ENCODE data around the gene TRPM5. TPM values are rescaled to one million over a fixed set of nuclear protein-coding genes. Genes with fewer than 3 reads are reported as not detected.

TRPM5 gene
- total and polyA plus RNA-seq, 2 of the 4 experiments (the other 2 are of a cell fraction) = not detected

DNA sequence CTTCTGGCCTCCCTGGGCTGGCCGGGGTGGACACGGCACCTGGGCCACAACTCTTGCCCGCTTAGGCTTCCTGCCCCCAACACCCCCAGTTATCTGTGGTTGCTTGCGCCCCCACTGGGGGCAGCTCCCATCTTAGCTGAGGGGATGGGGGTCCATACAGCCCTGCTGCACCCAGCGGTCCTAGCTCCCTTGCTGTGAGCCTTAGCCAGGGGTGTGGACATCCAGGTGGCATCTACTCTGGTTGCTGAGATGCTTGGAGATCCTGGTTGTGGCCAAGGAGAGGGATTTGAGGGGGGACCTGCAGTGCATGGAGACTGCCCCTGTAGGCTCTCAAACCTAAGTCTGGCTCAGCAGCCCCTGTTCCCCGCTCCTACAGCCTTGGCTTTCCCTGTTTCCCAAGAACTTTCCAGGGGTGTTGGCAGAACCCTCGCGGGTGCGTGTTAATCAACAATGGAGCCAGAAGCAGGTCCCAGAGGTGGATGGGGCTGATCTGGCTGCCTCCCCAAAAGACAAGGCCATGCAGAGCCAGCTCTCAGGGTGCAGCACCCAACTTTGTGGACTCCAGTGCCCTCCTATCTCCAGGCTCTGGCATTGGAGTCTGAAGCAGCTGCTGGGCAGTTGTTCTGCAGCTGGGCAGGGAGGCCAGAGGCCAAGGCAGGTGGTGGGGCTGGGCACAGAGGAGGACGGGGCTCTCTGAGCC, 3.8 kb upstream of the TRPM5 start:
- H3K23ac ChIP-seq (ENCODE audit: low read depth, low read length) = no peak overlapping the region
- H2BK120ac ChIP-seq (ENCODE audit: low read depth, low read length) = no peak overlapping the region
- H2AK9ac ChIP-seq (replicated peaks; ENCODE audit: low read depth, low read length, poor library complexity) = no peak overlapping the region
- no peak overlapping the region for H2BK15ac ChIP-seq (ENCODE audit: low read depth, low read length)
- no peak overlapping the region for H2BK5ac ChIP-seq (ENCODE audit: low read depth, low read length, poor library complexity, severe bottlenecking)
- ChIA-PET CTCF (no interaction called here), POLR2A (ENCODE audit: unreplicated experiment) (no interaction called here)
- no peak overlapping the region for H2AK5ac ChIP-seq (ENCODE audit: low read depth, low read length)
- TF ChIP-seq FOS (IDR thresholded peaks at IDR 0.05; ENCODE audit: low read depth, low read length) (no peak), NFE2L2 (IDR thresholded peaks at IDR 0.05; ENCODE audit: low read depth, low read length) (no peak), CHD1 (IDR thresholded peaks at IDR 0.05; ENCODE audit: low read depth, low read length) (no peak), RAD21 (IDR thresholded peaks at IDR 0.05; ENCODE audit: low read length) (no peak), SMC3 (IDR thresholded peaks at IDR 0.05; ENCODE audit: low read depth, low read length) (no peak), POLR2A (IDR thresholded peaks at IDR 0.05; ENCODE audit: low read depth, low read length) (no peak), RCOR1 (IDR thresholded peaks at IDR 0.05; ENCODE audit: insufficient replicate concordance, low read length) (no peak), MAZ (IDR thresholded peaks at IDR 0.05; ENCODE audit: borderline replicate concordance, low read depth, low read length) (no peak), CEBPB (IDR thresholded peaks at IDR 0.05; ENCODE audit: low read depth, low read length) (no peak), BHLHE40 (IDR thresholded peaks at IDR 0.05; ENCODE audit: low read depth, low read length) (no peak), MXI1 (IDR thresholded peaks at IDR 0.05; ENCODE audit: borderline replicate concordance, low read depth, low read length) (no peak), RFX5 (IDR thresholded peaks at IDR 0.05; ENCODE audit: low read depth, low read length) (no peak), MAFK (IDR thresholded peaks at IDR 0.05; ENCODE audit: low read depth, low read length) (no peak)
- TF ChIP-seq, protein P1, sequence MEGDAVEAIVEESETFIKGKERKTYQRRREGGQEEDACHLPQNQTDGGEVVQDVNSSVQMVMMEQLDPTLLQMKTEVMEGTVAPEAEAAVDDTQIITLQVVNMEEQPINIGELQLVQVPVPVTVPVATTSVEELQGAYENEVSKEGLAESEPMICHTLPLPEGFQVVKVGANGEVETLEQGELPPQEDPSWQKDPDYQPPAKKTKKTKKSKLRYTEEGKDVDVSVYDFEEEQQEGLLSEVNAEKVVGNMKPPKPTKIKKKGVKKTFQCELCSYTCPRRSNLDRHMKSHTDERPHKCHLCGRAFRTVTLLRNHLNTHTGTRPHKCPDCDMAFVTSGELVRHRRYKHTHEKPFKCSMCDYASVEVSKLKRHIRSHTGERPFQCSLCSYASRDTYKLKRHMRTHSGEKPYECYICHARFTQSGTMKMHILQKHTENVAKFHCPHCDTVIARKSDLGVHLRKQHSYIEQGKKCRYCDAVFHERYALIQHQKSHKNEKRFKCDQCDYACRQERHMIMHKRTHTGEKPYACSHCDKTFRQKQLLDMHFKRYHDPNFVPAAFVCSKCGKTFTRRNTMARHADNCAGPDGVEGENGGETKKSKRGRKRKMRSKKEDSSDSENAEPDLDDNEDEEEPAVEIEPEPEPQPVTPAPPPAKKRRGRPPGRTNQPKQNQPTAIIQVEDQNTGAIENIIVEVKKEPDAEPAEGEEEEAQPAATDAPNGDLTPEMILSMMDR (conservative IDR thresholded peaks at IDR 0.05; ENCODE audit: low read depth, low read length) = no peak
- TF ChIP-seq, protein P2, sequence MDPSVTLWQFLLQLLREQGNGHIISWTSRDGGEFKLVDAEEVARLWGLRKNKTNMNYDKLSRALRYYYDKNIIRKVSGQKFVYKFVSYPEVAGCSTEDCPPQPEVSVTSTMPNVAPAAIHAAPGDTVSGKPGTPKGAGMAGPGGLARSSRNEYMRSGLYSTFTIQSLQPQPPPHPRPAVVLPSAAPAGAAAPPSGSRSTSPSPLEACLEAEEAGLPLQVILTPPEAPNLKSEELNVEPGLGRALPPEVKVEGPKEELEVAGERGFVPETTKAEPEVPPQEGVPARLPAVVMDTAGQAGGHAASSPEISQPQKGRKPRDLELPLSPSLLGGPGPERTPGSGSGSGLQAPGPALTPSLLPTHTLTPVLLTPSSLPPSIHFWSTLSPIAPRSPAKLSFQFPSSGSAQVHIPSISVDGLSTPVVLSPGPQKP (IDR thresholded peaks at IDR 0.05; ENCODE audit: borderline replicate concordance, low read depth, low read length) = no peak
- TF ChIP-seq, protein P3, sequence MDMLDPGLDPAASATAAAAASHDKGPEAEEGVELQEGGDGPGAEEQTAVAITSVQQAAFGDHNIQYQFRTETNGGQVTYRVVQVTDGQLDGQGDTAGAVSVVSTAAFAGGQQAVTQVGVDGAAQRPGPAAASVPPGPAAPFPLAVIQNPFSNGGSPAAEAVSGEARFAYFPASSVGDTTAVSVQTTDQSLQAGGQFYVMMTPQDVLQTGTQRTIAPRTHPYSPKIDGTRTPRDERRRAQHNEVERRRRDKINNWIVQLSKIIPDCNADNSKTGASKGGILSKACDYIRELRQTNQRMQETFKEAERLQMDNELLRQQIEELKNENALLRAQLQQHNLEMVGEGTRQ (IDR thresholded peaks at IDR 0.05; ENCODE audit: low read depth, low read length) = no peak
- no peak overlapping the region for H3K56ac ChIP-seq (ENCODE audit: extremely low read depth, insufficient read depth, low read length)
- H4K91ac ChIP-seq (ENCODE audit: insufficient read depth, low read depth, low read length) = no peak overlapping the region
- no peak overlapping the region for H3K14ac ChIP-seq (replicated peaks; ENCODE audit: low read depth, low read length)
- in situ Hi-C loops (cut with MboI; ENCODE audit: low sequenced_read_pairs) = no loop called here
- 33% methylated on average over 1 of the region's 10 CpGs; no CpG with 5 or more reads in 1 of the 2 experiments for WGBS, 2 experiments (ENCODE audit: extremely low coverage in 2 of 2, insufficient read length in 1 of 2)
- no peak overlapping the region for H3K4me2 ChIP-seq (ENCODE audit: low read depth, low read length)
- no peak overlapping the region for H4K8ac ChIP-seq (ENCODE audit: low read depth in 2 of 2, low read length in 2 of 2)
- ATAC-seq (ENCODE audit: low read depth) (no peak), DNase-seq (no peak)
- H3K18ac ChIP-seq (ENCODE audit: low read depth, low read length) = no peak overlapping the region
- H3K79me1 ChIP-seq (ENCODE audit: low read depth in 1 of 2, low read length in 2 of 2) = no peaks in the 10 kb centered on the region
- H3K27me3 ChIP-seq (ENCODE audit: control insufficient read depth, insufficient read depth, low read length) = peaks cover 68% of the 10 kb centered on the region
- dilution Hi-C loops (cut with HindIII; ENCODE audit: low sequenced_read_pairs, unreplicated experiment) = no loop called here
- H3K4me3 ChIP-seq (ENCODE audit: insufficient read depth, low read depth, low read length) = no peak overlapping the region
- no peaks in the 10 kb centered on the region for H3K4me1 ChIP-seq (ENCODE audit: control insufficient read depth, insufficient read depth, low read length)
- no peaks in the 10 kb centered on the region for H4K20me1 ChIP-seq (ENCODE audit: insufficient read depth, low read length)
- no peaks in the 10 kb centered on the region for H3K9me1 ChIP-seq (ENCODE audit: insufficient read depth, low read length)
- no peak overlapping the region for H2AFZ ChIP-seq (replicated peaks; ENCODE audit: low read length, poor library complexity)
- H4K5ac ChIP-seq (ENCODE audit: low read depth, low read length) = no peak overlapping the region
- intact Hi-C loops (cut with micrococcal nuclease) = no loop called here
- no peak overlapping the region for H3K4ac ChIP-seq (ENCODE audit: low read depth, low read length)
- no peaks in the 10 kb centered on the region for H3K36me3 ChIP-seq (ENCODE audit: control insufficient read depth, insufficient read depth, low read length)
- H3K9ac ChIP-seq (ENCODE audit: low read depth, low read length) = no peak overlapping the region
- H2BK20ac ChIP-seq (ENCODE audit: low read depth, low read length) = no peak overlapping the region
- H3K27ac ChIP-seq (ENCODE audit: insufficient read depth, low read length) = no peak overlapping the region
- H3K9me3 ChIP-seq (ENCODE audit: control insufficient read depth, insufficient read depth, low read length) = no peaks in the 10 kb centered on the region; the same call in 1 of the 2 replicates
- no TSS peak for BruUV-seq (replicated peaks)
